Stimulated activated CD4-positive, alpha-beta T cell treated with anti-CD3 and anti-CD28 coated beads, Interleukin-1b, Interleukin-23, amount 100 ng/mL, for 4 hours (primary cell): ENCODE measurements around the gene ZC3H12A.

ENCODE experiments used
- DNase-seq, 2 donors: peaks; one replicate each; pipeline ENCODE4 v3.0.0-alpha.2; 2020; ENCODE audit warnings: low read depth in 2 of 2

ZC3H12A gene

DNA sequence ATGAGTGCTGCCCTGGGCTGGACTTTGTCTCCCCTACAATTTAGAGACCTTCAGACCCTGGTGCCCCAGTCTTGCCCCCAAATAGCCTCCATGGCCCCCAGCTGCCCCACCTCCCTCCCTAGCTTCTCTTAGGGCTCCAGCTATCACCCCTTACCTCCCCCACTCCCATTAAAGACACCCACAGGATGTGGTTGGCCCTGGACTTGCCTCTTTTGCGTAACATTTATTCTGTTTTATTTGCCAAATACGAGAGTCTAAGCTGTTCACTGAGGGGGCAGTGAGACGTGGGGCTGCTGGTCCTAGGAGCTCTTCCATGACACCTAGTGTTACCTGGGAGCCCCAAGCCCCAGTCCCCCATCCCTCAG, 4.5 kb downstream of the ZC3H12A start:
- no peak for DNase-seq

DNA sequence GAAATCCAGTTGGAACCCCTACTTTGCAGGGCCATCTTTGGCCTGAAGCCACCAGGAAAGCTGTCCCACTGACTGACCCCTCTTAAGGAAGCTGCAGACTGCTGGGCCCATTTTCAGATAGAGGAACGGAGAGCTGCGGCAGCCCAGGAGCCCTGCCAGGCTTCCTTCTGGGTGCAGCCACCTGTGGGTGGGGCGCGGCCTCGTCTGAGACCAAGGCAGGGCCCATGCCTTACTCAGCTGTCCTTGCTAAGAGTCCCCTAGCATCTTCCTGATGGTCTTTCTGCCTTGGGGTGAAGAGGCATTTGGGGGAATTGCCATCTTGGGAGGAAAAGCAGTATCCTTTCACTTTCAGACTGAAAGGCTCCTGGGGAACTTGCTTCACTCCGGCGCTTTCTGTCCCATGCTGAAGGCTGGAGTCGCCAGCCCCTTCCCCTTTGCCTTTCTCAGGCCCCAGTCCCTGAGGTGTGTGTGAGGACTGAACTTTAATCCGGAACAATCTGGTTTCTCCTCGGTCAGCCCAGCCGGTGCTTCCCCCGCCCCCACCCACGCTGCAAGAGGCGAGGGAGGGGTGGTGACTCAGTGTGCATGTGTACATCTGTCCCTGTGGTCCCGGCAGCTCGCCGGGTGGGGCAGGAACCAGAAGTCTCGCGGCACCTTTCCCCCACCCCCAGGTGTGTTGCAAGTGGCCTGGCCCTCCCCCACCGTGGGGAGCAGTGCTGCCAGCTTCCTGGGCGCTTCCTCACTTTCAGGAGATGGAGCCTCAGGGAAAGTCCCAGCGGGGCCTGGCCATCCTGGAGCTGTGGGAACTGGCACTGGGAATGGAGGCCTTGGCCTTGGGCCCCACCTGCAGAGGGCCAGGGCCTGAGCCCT, 5.1 kb downstream of the ZC3H12A start:
- peak; percentile 85 to 88 for DNase-seq

DNA sequence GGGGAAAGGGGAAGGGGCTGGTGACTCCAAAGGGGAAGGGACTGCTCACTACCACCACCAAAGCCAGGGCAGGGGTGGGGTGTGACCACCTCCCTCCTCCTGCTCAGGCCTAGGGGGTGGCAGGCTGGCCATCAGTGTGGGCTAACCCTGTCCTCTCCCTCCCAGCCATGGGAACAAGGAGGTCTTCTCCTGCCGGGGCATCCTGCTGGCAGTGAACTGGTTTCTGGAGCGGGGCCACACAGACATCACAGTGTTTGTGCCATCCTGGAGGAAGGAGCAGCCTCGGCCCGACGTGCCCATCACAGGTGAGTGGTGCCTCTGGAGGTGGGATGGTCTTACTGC, 5.7 kb downstream of the ZC3H12A start:
- DNase-seq, result no peak

DNA sequence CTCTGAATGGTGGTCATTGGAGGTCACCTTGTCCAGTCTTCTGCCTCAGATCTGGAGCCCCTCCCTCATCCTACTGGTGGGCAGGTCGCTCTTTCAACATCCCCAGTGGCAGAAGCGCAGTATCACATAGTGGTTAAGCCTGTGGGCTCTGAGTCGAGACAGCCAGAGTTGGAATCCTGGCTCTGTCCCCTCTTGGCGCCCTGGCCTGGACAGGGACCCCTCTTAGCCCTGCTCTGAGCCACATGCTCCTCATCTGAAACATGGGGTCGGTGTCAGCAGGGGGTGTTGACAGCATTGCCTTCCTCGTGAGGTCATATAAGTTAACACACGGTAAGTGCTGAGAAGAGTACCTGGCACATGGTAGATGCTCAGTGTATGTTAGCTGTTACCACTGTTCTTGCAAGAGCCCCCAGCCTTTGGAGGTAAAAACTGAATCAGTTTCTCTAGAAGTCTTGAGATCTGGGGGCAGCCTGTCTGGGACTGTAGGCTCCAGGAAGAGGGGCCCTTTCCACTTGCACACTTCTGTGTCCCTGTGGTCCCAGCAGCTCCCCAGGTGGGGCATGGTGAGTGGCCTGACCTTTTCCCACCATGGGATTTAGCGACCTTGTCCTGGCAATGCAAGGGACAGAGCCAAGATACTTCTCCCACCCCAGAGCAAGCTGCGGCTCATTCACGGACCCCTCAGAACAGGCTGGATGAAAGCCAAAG, 6.4 kb downstream of the ZC3H12A start:
- no peak for DNase-seq

DNA sequence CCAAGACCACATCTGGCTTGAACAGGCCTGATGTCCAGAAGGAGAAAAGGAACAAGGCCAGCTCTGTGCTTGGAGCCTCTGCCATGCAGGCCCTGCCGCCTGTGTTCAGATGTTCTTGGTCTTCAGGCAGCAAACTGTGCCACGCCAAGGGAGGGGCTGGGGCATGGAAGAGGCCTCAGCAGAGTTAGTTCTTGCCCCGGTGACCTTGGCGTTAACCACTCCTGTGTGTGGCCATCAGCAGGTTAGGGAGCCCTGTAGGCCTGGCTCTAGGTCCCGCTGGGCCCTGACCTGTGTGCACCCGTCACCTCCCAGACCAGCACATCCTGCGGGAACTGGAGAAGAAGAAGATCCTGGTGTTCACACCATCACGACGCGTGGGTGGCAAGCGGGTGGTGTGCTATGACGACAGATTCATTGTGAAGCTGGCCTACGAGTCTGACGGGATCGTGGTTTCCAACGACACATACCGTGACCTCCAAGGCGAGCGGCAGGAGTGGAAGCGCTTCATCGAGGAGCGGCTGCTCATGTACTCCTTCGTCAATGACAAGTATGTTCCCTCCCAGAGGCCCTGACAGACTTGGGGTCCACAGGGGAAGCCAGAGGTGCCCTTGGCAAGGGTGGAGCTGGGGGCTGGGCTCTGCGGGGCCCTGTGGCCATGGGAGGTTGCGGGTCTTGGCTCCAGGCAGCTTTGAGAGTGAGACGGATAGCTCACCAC, 7.1 kb downstream of the ZC3H12A start:
- no peak for DNase-seq

DNA sequence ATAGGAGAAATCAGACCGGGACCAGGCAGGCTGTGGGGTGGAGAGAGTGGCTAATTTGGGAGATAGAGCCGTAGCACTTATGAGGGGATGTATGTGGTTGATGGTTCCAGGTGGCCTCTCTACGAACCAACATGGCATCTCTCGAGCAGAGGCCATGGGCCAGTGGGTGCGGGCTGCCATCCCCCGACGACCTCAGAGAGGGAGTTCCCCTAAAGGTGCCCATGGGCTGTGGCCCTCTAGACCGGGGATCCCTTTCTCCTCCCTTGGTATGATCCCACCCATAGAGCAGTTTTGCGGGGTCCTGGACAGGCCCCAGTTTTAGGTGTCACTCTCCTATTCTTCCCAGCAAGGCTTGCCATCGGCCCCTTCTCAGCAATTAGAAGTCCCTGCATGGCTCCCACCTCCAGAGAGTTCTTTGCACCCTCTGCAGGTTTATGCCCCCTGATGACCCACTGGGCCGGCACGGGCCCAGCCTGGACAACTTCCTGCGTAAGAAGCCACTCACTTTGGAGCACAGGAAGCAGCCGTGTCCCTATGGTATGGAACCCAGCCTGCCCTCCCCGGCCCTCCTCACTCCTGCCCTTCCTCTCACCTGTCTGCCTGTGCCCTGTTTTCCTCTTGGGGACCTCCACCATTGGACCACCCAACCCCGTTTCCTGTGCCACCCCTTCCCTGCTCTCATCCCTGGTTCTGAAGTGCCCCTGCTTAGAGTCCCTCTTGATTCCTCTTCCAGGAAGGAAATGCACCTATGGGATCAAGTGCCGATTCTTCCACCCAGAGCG, 7.8 kb downstream of the ZC3H12A start:
- DNase-seq, result no peak

DNA sequence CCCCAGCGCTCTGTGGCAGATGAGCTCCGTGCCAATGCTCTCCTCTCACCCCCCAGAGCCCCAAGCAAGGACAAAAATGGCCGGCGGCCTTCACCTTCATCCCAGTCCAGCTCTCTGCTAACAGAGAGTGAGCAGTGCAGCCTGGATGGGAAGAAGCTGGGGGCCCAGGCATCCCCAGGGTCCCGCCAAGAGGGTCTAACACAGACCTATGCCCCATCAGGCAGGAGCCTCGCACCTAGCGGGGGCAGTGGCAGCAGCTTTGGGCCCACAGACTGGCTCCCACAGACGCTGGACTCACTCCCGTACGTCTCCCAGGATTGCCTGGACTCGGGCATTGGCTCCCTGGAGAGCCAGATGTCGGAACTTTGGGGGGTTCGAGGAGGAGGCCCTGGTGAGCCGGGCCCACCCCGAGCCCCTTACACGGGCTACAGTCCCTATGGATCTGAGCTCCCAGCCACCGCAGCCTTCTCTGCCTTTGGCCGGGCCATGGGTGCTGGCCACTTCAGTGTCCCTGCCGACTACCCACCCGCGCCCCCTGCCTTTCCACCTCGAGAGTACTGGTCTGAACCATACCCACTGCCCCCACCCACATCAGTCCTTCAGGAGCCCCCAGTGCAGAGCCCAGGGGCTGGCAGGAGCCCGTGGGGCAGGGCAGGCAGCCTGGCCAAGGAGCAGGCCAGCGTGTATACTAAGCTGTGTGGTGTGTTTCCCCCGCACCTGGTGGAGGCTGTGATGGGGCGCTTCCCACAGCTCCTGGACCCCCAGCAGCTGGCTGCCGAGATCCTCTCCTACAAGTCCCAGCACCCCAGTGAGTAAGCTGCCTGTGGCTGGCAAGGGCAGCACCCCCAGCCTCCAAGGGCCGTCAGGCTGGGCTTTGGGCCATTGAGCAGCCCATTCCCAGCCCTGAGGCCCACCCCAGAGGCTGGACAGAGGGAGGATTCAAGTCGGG, 8.7 kb downstream of the ZC3H12A start:
- DNase-seq, result no peak

DNA sequence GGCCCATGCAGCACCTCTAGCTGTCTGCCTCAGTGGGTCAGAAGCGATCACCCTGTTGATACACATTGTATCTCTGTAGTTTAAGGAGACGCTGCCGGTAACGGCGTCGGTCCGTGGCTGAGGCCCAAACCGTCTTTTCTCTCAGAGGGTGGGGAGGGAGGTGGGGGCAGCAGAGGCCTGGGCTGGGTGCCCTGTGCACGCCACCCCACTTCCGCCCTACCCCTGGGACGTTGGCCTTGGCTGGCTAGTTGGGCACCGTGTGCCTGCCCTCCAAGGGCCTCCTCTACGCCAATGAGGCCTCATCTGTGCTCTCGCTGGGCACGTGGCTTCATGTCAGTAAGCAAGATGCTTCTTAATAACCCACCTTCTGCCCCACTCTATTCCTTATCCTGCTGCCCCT, 9.4 kb downstream of the ZC3H12A start:
- no peak for DNase-seq

DNA sequence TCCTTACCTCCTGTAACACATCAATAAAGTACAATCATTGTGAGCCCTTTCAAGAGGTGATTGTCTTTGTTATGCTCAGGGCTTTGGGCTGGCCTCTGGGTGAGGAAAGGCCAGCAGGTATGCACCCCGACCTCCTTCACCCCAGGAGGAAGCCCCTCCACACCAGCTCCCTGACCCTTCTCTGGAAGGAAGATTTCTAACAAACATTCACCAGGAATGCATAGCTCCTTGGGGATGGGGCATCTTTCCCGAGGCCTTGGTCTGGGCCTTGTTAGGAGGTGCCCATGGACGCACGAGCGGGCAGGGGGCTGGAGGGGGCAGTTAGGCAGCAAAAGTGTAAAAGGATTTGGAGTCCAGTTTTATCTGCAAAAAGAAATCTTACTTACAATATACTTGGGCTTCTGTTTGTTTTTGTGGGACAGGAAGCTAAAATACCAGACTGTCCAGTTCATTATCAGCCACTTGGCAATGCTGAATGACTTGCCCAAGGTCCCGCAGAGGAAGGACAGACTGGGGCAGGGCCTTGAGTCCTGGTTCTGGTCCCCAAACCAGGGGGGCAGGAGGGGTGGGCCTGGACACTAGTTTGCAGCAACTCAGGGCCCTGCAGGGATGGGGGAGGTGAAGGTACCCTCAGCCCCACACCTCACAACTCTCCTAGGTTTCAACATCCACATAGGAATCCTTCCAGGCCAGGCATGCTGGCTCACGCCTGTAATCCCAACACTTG, 10.1 kb downstream of the ZC3H12A start:
- no peak for DNase-seq

DNA sequence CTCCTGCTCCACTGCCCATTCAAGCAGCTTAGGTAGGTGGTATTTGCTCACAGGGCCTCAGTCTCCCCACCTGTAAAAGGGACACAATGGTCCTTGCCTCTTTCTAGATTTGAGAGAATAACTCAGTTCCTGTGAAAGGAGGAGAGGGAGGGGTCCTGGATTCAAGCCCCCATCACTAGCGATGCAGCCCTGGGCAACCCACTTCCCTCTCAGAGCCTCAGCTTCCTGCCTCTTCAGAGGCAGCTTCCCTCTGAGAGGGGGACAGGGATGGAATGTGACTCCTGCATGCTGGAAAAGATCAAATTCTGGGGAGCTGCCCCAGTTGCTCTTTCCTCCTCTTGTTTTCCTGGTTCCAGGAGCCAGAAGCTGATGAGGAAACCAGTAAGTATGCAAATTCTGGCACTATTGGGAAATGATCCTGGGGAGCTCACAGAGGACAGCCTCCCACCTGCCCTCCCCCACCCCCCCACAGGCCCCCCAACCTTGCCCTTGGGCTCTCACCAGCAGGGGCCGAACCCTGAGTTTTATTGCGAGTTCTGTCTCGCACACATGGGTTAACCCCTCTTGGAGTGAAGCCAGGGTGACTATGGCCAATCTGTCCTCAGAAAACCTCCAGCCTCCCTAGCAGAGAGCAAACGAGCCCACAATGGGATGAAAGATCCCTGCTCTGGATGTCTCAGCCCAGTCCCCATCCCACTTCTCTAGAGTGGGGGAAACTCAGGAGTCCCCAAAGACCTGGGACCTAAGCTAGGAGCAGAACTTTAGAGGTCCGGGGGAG, 11.7 kb downstream of the ZC3H12A start:
- no peak for DNase-seq

DNA sequence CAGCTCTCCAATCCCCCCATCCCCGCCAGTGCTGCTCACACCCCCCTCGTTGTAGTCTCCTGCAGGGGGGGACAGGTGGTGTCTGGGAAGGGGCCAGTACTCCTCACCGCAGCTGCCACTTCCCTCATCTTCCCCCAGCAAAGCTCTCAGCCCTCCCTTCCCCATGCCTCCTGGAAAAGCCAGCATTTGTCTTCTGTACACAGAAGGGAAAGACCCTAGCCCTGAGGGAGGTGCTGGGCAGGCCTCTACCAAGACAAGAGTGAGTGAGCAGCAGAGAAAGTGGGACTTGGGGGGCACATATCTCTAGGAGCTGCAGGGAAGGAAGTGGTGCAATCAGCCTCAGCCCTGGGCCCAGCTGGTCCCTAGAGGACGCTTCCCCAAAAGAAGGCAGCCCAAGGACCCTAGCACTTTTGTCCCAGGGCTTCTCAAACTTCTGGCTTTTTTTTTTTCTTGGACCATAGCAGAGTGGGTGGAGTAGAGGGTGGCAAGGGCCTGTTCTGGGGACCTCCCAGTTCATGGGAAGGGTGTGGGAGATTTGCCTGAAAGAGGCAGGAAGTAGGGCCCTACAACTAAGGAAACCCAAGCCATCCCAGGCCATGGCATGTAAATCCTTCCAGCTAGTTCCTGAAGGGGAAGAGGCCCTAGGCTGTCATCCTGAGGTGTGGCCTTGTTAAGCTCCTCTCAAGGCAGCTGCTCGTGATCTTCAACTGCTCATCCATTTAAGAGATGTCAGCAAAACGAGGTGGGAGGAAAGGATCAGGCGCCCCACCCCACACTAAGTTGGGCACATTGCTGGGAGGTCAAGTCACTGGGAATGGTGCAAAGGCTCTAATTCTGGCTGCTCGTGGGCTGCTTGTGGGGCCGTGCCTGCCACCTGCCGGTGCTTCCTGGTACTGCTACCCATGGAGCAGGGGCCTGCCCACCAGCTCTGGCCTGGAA, 12.6 kb downstream of the ZC3H12A start:
- peak; percentile 78 to 79 for DNase-seq

DNA sequence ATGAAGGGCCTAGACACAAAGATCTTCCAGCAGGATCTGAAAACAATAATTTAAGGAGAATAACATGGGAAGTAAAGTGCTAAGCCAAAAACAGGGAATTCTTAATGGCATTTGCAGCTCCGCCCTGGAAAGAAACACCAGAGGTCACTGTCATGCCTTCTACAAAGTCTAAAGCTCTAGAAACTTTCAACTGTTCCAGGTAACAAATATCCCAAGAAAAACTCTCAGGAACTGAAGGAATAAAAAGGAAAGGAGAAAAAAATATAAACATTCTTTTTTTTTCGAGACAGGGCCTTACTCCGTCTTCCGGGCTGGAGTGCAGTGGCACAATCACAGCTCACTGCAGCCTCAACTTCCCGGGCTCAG, 13.2 kb downstream of the ZC3H12A start:
- no peak for DNase-seq

DNA sequence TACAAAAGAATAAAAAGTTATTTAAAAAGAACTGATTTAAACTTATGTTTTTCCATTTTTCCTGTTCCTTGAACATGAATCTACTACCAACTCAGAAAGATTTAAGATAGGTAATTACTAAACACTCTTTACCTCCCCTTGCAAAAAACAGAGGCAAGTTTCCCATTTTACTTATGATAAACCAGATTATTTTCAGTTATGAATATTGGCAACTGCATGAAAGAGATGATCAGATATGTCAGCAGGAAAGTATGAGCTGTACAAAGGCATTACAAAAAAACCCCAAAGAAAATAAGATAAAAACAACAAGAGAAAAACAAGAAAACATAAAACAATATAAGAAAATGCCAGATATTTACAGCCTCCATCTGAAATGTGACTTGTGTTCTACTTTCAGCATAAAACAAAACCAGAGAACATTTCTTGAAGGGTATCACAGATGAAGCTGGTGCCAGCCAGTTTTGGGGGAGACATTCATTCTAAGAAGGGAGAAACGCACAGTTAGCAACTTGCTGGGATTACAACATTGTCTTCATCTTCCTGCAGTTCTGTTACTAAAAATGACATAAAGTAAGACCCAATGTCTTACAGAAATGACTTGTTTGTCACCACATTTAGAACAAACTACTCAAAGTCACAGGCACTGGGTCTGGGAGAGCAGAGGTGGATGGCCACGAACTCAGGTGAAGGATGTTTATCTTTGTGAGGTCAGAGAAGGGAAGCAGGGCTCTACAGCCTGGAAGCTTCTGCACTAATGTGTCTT, 19.1 kb downstream of the ZC3H12A start:
- DNase-seq, result no peak

DNA sequence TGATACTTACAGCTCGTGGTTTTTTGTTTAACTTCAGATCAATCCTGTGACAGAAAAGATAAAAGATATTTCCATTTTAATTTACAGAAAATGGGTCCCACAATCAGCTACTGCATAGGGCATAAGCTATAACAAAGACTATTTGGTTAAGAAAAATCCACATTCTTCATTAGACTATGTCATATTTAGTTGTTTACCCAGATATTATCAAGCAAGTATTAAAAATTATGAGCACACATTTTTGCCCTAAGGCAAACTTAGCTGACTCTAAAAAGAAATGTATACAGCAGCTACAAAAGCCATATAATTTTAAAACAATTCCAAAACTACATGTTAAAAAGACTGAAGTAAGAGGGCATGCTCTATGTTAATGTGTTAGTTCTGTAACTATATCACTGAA, 21.5 kb downstream of the ZC3H12A start:
- DNase-seq, result no peak

DNA sequence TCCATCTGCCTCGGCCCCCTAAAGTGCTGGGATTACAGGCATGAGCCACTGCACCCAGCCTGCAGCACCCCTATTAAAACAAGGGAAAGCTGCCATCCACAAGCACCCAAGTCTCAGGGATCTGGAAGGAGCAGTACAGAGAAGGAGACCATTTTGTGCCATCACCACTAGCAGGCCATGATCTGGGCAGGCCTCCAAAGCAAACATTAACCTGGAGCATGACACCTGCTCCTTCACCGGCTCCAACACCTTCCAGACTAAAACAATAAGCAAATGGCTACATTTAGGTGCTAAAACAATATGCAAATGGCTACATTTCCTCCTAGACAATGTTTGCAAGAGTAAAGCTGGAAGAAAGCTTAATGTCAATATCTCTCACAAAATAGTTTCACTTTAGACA, 23.5 kb downstream of the ZC3H12A start:
- no peak for DNase-seq

DNA sequence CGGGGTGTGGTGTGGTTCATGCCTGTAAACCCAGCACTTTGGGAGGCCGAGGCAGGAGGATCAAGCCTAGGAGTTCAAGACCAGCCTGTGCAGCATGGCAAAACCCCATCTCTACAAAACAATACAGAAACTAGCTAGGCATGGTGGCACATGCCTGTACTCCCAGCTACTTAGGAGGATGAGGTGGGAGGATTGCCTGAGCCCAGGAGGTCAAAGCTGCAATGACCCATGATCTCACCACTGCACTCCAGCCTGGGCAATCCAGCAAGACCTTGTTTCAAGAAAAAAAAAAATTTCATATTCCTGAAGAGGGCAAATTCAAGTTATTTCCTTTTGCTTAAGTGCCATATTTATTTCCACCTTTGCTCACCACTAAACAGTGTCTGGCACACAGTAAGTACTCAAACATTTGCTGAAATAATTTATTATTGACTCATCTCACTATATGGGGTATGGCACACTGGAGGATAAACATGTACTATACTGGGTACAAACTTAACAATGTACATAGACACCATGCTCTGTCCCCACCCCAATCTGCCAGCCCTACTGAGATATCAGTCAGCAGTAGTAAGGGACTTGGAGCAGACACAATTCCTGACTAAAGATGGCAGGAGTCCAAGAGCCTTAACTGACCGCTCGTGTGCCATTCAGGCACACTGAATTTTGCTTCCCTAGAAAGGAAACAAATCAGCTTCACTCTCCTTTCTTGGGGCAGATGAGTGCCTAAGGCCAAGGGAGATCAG, 24.7 kb downstream of the ZC3H12A start:
- no peak for DNase-seq

DNA sequence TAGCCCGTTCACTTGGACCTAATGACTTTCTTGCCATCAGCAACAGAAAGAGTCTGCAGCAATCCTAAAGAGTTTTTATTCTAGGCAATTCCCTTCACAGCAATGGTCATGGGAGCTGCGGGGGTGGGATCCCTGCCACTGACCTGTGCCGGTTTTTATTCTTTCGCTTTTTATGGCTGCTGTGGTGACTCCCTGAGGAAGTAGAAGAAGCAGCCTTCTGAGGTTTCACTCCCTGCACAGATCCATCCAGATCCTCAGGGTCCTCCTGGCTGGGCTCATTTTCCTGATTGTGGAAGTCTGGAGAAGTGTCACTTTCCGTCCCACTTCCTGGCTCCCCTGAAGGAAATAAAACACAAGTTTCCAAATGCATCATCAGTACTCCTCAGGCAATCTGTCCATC, 27.3 kb downstream of the ZC3H12A start:
- no peak for DNase-seq
